ENCODE results near the gene FTL. TPM values are rescaled to one million over a fixed set of nuclear protein-coding genes. Genes with fewer than 3 reads are reported as not detected.

The FTL gene
- total RNA-seq, 1 experiment from 2014 or later = 1,245 TPM

GRCh38 chr19:48962849-48963165, 2.3 kb upstream of the FTL start:
- H3K9me3 ChIP-seq (ENCODE audit: control insufficient read depth, low read depth, low read length) = no peaks in the 10 kb centered on the region
- no peak for TF ChIP-seq CTCF (conservative IDR thresholded peaks at IDR 0.05)
- H3K9me3 Mint-ChIP-seq = peaks cover 0 to 5% of the 10 kb centered on the region in 2 experiments; a peak in 2 of 5 replicates
- H4K91ac ChIP-seq (ENCODE audit: insufficient read length, low read depth, low read length) = no peak overlapping the region
- no peaks in the 10 kb centered on the region; the same call in 1 of the 2 replicates for H3K4me1 ChIP-seq (ENCODE audit: insufficient read depth, low read length)
- H3K56ac ChIP-seq (ENCODE audit: insufficient read length, low read depth, low read length) = no peak overlapping the region
- peaks cover 22 to 59% (median 43%) of the 10 kb centered on the region in 3 experiments; a peak in 6 of 7 replicates for H3K36me3 Mint-ChIP-seq (ENCODE audit: insufficient read depth in 1 of 3, low read depth in 3 of 3)
- H2BK120ac ChIP-seq (ENCODE audit: low read depth, low read length, poor library complexity, severe bottlenecking) = no peak overlapping the region
- H3K23ac ChIP-seq (ENCODE audit: insufficient read length, low read depth, low read length) = no peak overlapping the region
- H3K23me2 ChIP-seq (ENCODE audit: insufficient read length, low read depth, low read length, poor library complexity, severe bottlenecking) = peaks cover 14% of the 10 kb centered on the region
- H3K9ac ChIP-seq (ENCODE audit: extremely low read depth, insufficient read length, low read length) = no peak overlapping the region
- H3K18ac ChIP-seq (ENCODE audit: insufficient read length, low read depth, low read length) = no peak overlapping the region
- no peak overlapping the region for H2BK20ac ChIP-seq (ENCODE audit: low read depth, low read length, poor library complexity, severe bottlenecking)
- H3K4ac ChIP-seq (ENCODE audit: low read depth, low read length) = no peak overlapping the region
- H2BK12ac ChIP-seq (ENCODE audit: insufficient read length, low read depth, low read length) = no peak overlapping the region
- H4K5ac ChIP-seq (ENCODE audit: insufficient read length, low read depth, low read length) = no peak overlapping the region
- no peaks in the 10 kb centered on the region for H3K79me2 ChIP-seq (ENCODE audit: insufficient read depth, low read length)
- no peak overlapping the region for H3K4me2 ChIP-seq (ENCODE audit: insufficient read depth, insufficient read length, low read length)
- H2BK5ac ChIP-seq (ENCODE audit: insufficient read length, low read length) = no peak overlapping the region
- no peak overlapping the region for H2AK5ac ChIP-seq (ENCODE audit: insufficient read length, low read length)
- no peaks in the 10 kb centered on the region for H3K79me1 ChIP-seq (ENCODE audit: insufficient read depth, low read depth, low read length, poor library complexity, severe bottlenecking)
- no peak overlapping the region for H2BK15ac ChIP-seq (ENCODE audit: low read depth, low read length)
- peak overlapping the region; percentile 83 to 98 (median 98); a peak in 3 of 7 replicates for H3K27ac Mint-ChIP-seq
- H3K27me3 ChIP-seq (ENCODE audit: insufficient read depth, low read length) = no peaks in the 10 kb centered on the region
- H3K4me3 Mint-ChIP-seq = no peak overlapping the region; a peak in 1 of 5 replicates
- H4K20me1 ChIP-seq (ENCODE audit: control insufficient read depth, insufficient read depth, insufficient read length) = peaks cover 3% of the 10 kb centered on the region
- no peak overlapping the region for H4K8ac ChIP-seq (replicated peaks; ENCODE audit: insufficient read length, low read depth, low read length)
- H3K4me1 Mint-ChIP-seq = peaks cover 30 to 45% of the 10 kb centered on the region in 2 experiments
- no peak for DNase-seq
- WGBS (ENCODE audit: extremely low coverage, insufficient read length, low lambda C conversion rate) = no CpG with 5 or more reads among the region's 7 CpGs
- peaks cover 2% of the 10 kb centered on the region; the same call in 1 of the 2 replicates for H3K27me3 Mint-ChIP-seq (ENCODE audit: low read depth)
- H3K27ac ChIP-seq (ENCODE audit: insufficient read length, low read depth, low read length) = no peak overlapping the region
- no peak overlapping the region for H2AFZ ChIP-seq (ENCODE audit: low read length)
- no peak overlapping the region for H3K14ac ChIP-seq (ENCODE audit: insufficient read depth, low read length)
- no peak overlapping the region for H3T11ph ChIP-seq (ENCODE audit: low read length)

Data from H9 (cell line).